B cell (primary cell): ENCODE results near the gene SYCE3. TPM values are rescaled to one million over a fixed set of nuclear protein-coding genes. Genes with fewer than 3 reads are reported as not detected.
"Not testable (repeated sequence)": the region's sequence is repeated elsewhere in the genome, so short reads cannot be mapped to it uniquely, and the experiment has no call there.

ENCODE experiments used
- ATAC-seq: fragments of 200-7000 bp; cut with Tn5 transposase; one replicate; pipeline ENCODE4 v1.10.0; 2021; ENCODE audit warnings: low read depth, mild to moderate bottlenecking, moderate number of reproducible peaks, moderate library complexity
- CTCF ChIA-PET: fragments of 350-600 bp; sonication (Branson Sonifier 250); formaldehyde crosslinking; loops from one replicate; lab custom pipeline; 2021; ENCODE audit warnings: antibody characterized with exemption, inconsistent platforms; lab: Charles Lee
- POLR2A ChIA-PET: fragments of 350-600 bp; sonication (Branson Sonifier 250); formaldehyde crosslinking; loops from one replicate; lab custom pipeline; 2021; ENCODE audit warnings: antibody characterized with exemption; lab: Charles Lee
- DNase-seq: peaks from one replicate; pipeline ENCODE4 v3.0.0; 2013
- H2AFZ ChIP-seq: 2 replicates; pipeline ENCODE4 v1.6.1; 2012; ENCODE audit warnings: mild to moderate bottlenecking, low read depth, low read length; ENCODE audit not compliant: insufficient read depth, poor library complexity, severe bottlenecking
- H3K27ac ChIP-seq, 2 donors: 1 replicate in 1 of 2; 2 replicates in 1 of 2; pipeline ENCODE4 v1.5.1; 2012 to 2013; ENCODE audit warnings: low read length in 2 of 2, mild to moderate bottlenecking in 2 of 2, moderate library complexity in 1 of 2
- H3K27me3 ChIP-seq, 4 experiments: fragments of 200-600 bp in 1 of 4; sonication (generic) in 1 of 4; replicated peaks in 1 of 4; 1 replicate in 2 of 4; 2 replicates in 2 of 4; pipeline versions ENCODE4 v1.6.1 to v1.7.0; 2013 to 2016; ENCODE audit warnings: low read length in 3 of 4, mild to moderate bottlenecking in 2 of 4, mixed read lengths in 1 of 4, moderate library complexity in 1 of 4; ENCODE audit not compliant: insufficient read depth in 4 of 4, control insufficient read depth in 3 of 4; ENCODE audit errors: control extremely low read depth in 1 of 4
- H3K36me3 ChIP-seq, 2 experiments: replicated peaks in 1 of 2; 1 replicate in 1 of 2; 2 replicates in 1 of 2; pipeline versions ENCODE4 v1.6.1 to v1.7.1; 2013; ENCODE audit warnings: low read length in 1 of 2; ENCODE audit not compliant: insufficient read depth in 2 of 2, control insufficient read depth in 1 of 2; ENCODE audit errors: control extremely low read depth in 1 of 2, extremely low read depth in 1 of 2
- H3K4me1 ChIP-seq, 2 donors: fragments of 200-600 bp in 1 of 2; sonication (generic) in 1 of 2; 1 replicate in 1 of 2; 2 replicates in 1 of 2; pipeline versions ENCODE4 v1.5.1 to v1.6.1; 2013 to 2017; ENCODE audit warnings: low read length in 2 of 2; ENCODE audit not compliant: control insufficient read depth in 2 of 2, insufficient read depth in 2 of 2
- H3K4me2 ChIP-seq: replicated peaks from 2 replicates; pipeline ENCODE3; 2012; ENCODE audit warnings: mild to moderate bottlenecking, low read depth, low read length; ENCODE audit not compliant: poor library complexity, severe bottlenecking
- H3K4me3 ChIP-seq, 5 experiments: fragments of 200-600 bp in 1 of 5; sonication (generic) in 1 of 5; 1 replicate in 3 of 5; 2 replicates in 2 of 5; pipeline versions ENCODE4 v1.5.1 to v1.7.0; 2011 to 2016; ENCODE audit warnings: low read length in 4 of 5, mild to moderate bottlenecking in 4 of 5, low read depth in 2 of 5, control low read depth in 1 of 5, moderate library complexity in 1 of 5; ENCODE audit not compliant: insufficient read depth in 1 of 5; ENCODE audit errors: control extremely low read depth in 1 of 5, extremely low read depth in 1 of 5
- H3K79me2 ChIP-seq: fragments of 200-600 bp; sonication (generic); one replicate; pipeline ENCODE4 v1.6.0; 2016; ENCODE audit warnings: low read length; ENCODE audit not compliant: control insufficient read depth, insufficient read depth
- H3K9ac ChIP-seq: fragments of 200-600 bp; sonication (generic); 2 replicates; pipeline ENCODE4 v1.6.1; 2017; ENCODE audit warnings: mild to moderate bottlenecking, low read length, moderate library complexity
- H3K9me3 ChIP-seq, 3 donors: one replicate each; pipeline versions ENCODE4 v1.6.1 to v1.7.1; 2013; ENCODE audit warnings: low read length in 2 of 3; ENCODE audit not compliant: control insufficient read depth in 2 of 3, insufficient read depth in 1 of 3; ENCODE audit errors: control extremely low read depth in 1 of 3
- H4K20me1 ChIP-seq: 2 replicates; pipeline ENCODE4 v1.6.0; 2012; ENCODE audit warnings: mild to moderate bottlenecking, low read length; ENCODE audit not compliant: insufficient read depth, control insufficient read depth, poor library complexity, severe bottlenecking
- H3K27ac Mint-ChIP-seq: one replicate; pipeline ENCODE4 v1.8.0; 2021; ENCODE audit warnings: mixed read lengths
- H3K27me3 Mint-ChIP-seq: one replicate; pipeline ENCODE4 v1.8.0; 2021; ENCODE audit warnings: mixed read lengths
- H3K4me1 Mint-ChIP-seq: one replicate; pipeline ENCODE4 v1.8.0; 2021; ENCODE audit warnings: mixed read lengths
- H3K4me3 Mint-ChIP-seq: one replicate; pipeline ENCODE4 v1.8.0; 2021; ENCODE audit warnings: mixed read lengths
- H3K9me3 Mint-ChIP-seq: one replicate; pipeline ENCODE4 v1.8.0; 2022; ENCODE audit warnings: mixed read lengths; ENCODE audit not compliant: insufficient read depth
- EZH2 ChIP-seq: IDR thresholded peaks from 2 replicates; pipeline ENCODE4 v1.6.1; 2012; ENCODE audit warnings: borderline replicate concordance, low read depth, mild to moderate bottlenecking, moderate library complexity, low read length; ENCODE audit not compliant: insufficient read depth, poor library complexity, severe bottlenecking
- WGBS: methylation state at CpG from one replicate; pipeline ENCODE4 v1.1.5; 2013; ENCODE audit warnings: missing lambda C conversion rate; ENCODE audit not compliant: insufficient coverage; 5-methylcytosine and 5-hydroxymethylcytosine counted together
- intact Hi-C: fragments of 100-400 bp; cut with micrococcal nuclease; formaldehyde crosslinking; loops from one replicate; pipeline ENCODE4 v1.10.0; 2022
- polyA plus RNA-seq: library from polyadenylated mRNA; depleted of rRNA; stranded (reverse); fragments of >200 nt; gene quantifications from 2 replicates; pipeline ENCODE4 v1.2.3, GENCODE V29; 2012
- total RNA-seq, 2 donors: library from RNA; stranded (reverse); fragments of 120-200 nt in 1 of 2; gene quantifications; 1 replicate in 1 of 2; 2 replicates in 1 of 2; pipeline versions ENCODE4 v1.2.3 to v1.2.4, GENCODE V29; 2013 to 2022
- TF ChIP-seq, protein P1 (sequence below): fragments of 200-600 bp; IDR thresholded peaks from one replicate; pipeline ENCODE4 v1.8.0; 2022; ENCODE audit warnings: antibody characterized with exemption, mild to moderate bottlenecking

SYCE3 gene
- total and polyA plus RNA-seq, 2 donors (not counting 1 experiment from before 2014, with no cell fraction given): not detected

DNA sequence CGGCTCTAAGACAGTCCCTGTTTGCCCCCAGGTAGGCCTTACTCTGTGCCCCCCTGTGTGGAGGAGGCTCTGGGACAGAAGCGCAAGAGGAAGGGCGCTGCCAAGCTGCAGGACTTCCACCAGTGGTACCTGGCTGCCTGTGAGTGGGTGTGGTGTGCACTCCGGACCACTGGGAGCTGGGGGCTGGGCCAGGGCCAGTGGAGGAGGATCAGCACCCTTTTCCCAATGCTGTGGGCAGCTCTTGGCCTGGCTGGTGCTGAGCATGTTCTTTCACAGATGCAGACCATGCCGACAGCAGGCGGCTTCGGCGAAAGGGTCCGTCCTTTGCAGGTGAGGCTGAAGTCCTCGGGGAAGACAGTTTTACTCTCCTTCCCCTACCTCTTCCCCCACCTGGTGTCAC, 41.0 kb downstream of the SYCE3 start:
- 96% methylated on average over 10 of the region's 10 CpGs for WGBS
- Histone ChIP-seq H3K9me3 (no peaks in the 10 kb centered on the region), H3K27me3 (no peaks in the 10 kb centered on the region), H3K4me1 (peaks cover 7 to 18% of the 10 kb centered on the region in 2 donors), H4K20me1 (peaks cover 41% of the 10 kb centered on the region), H3K79me2 (peaks cover 68% of the 10 kb centered on the region), H3K4me2 (no peak overlapping the region), H3K9ac (no peak overlapping the region), H2AFZ (no peak overlapping the region), H3K36me3 (peaks cover 0 to 59% of the 10 kb centered on the region in 2 experiments), H3K4me3 (no peak overlapping the region), H3K27ac (no peak overlapping the region)
- Mint-ChIP-seq H3K4me1 (peaks cover 9% of the 10 kb centered on the region), H3K27me3 (no peaks in the 10 kb centered on the region), H3K27ac (no peak overlapping the region), H3K9me3 (no peaks in the 10 kb centered on the region), H3K4me3 (no peak overlapping the region)
- no peak for DNase-seq
- ATAC-seq: no peak
- ChIA-PET POLR2A (no interaction called here), CTCF (no interaction called here)
- intact Hi-C loops: no loop called here
- TF ChIP-seq EZH2: no peak
- TF ChIP-seq, protein P1, sequence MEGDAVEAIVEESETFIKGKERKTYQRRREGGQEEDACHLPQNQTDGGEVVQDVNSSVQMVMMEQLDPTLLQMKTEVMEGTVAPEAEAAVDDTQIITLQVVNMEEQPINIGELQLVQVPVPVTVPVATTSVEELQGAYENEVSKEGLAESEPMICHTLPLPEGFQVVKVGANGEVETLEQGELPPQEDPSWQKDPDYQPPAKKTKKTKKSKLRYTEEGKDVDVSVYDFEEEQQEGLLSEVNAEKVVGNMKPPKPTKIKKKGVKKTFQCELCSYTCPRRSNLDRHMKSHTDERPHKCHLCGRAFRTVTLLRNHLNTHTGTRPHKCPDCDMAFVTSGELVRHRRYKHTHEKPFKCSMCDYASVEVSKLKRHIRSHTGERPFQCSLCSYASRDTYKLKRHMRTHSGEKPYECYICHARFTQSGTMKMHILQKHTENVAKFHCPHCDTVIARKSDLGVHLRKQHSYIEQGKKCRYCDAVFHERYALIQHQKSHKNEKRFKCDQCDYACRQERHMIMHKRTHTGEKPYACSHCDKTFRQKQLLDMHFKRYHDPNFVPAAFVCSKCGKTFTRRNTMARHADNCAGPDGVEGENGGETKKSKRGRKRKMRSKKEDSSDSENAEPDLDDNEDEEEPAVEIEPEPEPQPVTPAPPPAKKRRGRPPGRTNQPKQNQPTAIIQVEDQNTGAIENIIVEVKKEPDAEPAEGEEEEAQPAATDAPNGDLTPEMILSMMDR: no peak

DNA sequence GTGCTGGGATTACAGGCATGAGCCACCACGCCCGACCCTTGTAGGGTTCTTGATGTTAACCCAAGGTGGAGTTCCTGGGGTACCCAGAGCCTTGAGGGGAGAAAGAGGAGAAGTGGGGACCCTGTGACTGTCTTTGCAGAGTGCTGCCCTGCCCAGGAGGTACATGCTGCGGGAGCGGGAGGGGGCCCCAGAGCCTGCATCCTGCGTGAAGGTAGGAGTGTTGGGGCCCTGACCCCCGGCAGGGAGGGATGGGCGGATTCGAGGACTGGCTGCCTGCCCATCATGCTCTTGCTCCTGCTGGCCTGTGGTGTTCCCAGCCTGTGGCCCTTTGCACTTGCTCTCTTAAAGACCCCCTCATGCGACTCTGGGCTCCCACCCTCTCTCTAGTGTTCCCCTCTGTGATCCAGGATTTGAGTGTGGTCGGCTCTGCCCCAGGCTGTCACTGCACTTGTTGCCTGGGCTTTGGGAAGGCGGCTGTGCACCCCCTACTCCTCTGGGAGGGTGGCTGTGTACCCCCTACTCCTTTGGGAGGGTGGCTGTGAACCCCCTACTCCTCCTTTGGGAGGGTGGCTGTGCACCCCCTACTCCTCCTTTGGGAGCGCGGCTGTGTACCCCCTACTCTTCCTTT, 41.8 kb downstream of the SYCE3 start:
- no peak for TF ChIP-seq EZH2
- TF ChIP-seq, protein P1: no peak
- no peaks in the 10 kb centered on the region for H3K9me3 ChIP-seq
- H3K79me2 ChIP-seq: peaks cover 76% of the 10 kb centered on the region
- no peak overlapping the region for H2AFZ ChIP-seq
- ChIA-PET CTCF (interaction anchor here (1.5 kb wide), 1 partner anchor 23 kb away, joined by 3 read pairs; no protein-coding TSS in a partner anchor), POLR2A (no interaction called here)
- ATAC-seq (no peak), DNase-seq (no peak)
- no peak overlapping the region for H3K9ac ChIP-seq
- H4K20me1 ChIP-seq: peaks cover 49% of the 10 kb centered on the region
- intact Hi-C loops: no loop called here
- H3K4me3 ChIP-seq: no peak overlapping the region
- Mint-ChIP-seq H3K27ac (no peak overlapping the region), H3K27me3 (no peaks in the 10 kb centered on the region), H3K4me3 (no peak overlapping the region), H3K4me1 (peaks cover 7% of the 10 kb centered on the region), H3K9me3 (no peaks in the 10 kb centered on the region)
- peaks cover 0 to 64% of the 10 kb centered on the region in 2 experiments for H3K36me3 ChIP-seq
- no peaks in the 10 kb centered on the region for H3K27me3 ChIP-seq
- H3K27ac ChIP-seq: no peak overlapping the region
- H3K4me1 ChIP-seq: peaks cover 7 to 14% of the 10 kb centered on the region in 2 donors
- WGBS: 98% methylated on average over 11 of the region's 13 CpGs
- no peak overlapping the region for H3K4me2 ChIP-seq

DNA sequence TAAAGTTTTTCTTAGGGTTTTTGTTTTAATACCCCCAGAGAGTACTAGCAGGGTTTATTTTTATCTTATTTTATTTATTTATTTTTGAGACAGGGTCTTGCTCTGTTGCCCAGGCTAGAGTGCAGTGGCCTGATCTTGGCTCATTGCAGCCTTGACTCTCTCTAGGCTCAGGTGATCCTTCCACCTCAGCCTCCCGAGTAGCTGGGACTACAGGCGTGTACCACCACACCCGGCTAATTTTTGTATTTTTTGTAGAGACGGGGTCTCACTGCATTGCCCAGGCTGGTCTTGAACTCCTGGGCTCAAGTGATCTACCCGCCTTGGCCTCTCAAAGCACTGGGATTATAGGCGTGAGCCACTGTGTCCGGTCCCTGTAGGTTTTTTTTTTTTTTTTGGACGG, 42.5 kb downstream of the SYCE3 start:
- Histone ChIP-seq H3K4me1 (peaks cover 7 to 14% of the 10 kb centered on the region in 2 donors), H4K20me1 (peaks cover 54% of the 10 kb centered on the region), H3K36me3 (peaks cover 0 to 64% of the 10 kb centered on the region in 2 experiments), H3K79me2 (peaks cover 82% of the 10 kb centered on the region)
- WGBS: 100% methylated on average over 4 of the region's 8 CpGs
- H3K4me3 Mint-ChIP-seq, H3K4me2 ChIP-seq, H3K4me1 Mint-ChIP-seq, H3K27me3 Mint-ChIP-seq, ATAC-seq, intact Hi-C loops, H3K4me3 ChIP-seq, DNase-seq, H3K27ac Mint-ChIP-seq, H2AFZ ChIP-seq, H3K27me3 ChIP-seq, H3K9me3 Mint-ChIP-seq, H3K27ac ChIP-seq, H3K9me3 ChIP-seq, H3K9ac ChIP-seq: not testable (repeated sequence)
- POLR2A ChIA-PET: interaction anchor here (0.7 kb wide), 1 partner anchor 11 kb away, joined by 6 read pairs; no protein-coding TSS in a partner anchor
- CTCF ChIA-PET: interaction anchor here (1.5 kb wide), 1 partner anchor 22 kb away, joined by 3 read pairs; no protein-coding TSS in a partner anchor
